A673 (cell line): Measurements from ENCODE around the gene ATXN10.

Source experiments
- CTCF ChIP-seq: fragments of 300-800, 200-600 bp; sonication (generic); conservative IDR thresholded peaks from 2 replicates; pipeline ENCODE4 v1.5.1; 2017; ENCODE audit warnings: low read depth, mild to moderate bottlenecking, antibody characterized with exemption, low read length, moderate library complexity, mixed read lengths
- EZH2 ChIP-seq: fragments of 200-600 bp; sonication (generic); IDR thresholded peaks from 2 replicates; pipeline ENCODE4 v1.6.1; 2017; ENCODE audit warnings: borderline replicate concordance, low read depth, mild to moderate bottlenecking, mixed read lengths, antibody characterized with exemption, low read length; ENCODE audit not compliant: poor library complexity, severe bottlenecking

DNA sequence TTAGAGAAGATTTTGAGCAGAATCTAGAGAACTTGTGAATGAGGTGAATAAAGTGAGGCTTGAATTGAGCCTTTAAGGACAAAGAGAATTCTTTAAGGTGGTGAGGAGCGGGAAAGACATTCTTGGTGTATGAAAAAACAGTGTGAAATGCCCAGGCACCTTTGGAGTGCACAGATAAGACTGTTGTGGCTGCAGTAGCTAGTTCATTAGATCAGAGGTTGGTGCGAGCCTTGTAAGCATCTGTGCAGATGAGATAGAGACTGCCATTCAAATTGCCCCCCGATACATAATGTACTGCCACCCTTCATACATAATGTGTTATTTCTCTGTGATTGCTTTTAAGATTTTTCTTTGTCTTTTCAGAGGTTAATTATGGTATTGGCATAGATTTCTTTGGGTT lies 31.3 kb downstream of the ATXN10 start:
- no peak for TF ChIP-seq CTCF
- TF ChIP-seq EZH2 = no peak
